ENCODE results near the gene NMNAT3.
A peak's percentile ranks its signal among the peaks of the same experiment; 100 is the strongest.

NMNAT3 gene

DNA sequence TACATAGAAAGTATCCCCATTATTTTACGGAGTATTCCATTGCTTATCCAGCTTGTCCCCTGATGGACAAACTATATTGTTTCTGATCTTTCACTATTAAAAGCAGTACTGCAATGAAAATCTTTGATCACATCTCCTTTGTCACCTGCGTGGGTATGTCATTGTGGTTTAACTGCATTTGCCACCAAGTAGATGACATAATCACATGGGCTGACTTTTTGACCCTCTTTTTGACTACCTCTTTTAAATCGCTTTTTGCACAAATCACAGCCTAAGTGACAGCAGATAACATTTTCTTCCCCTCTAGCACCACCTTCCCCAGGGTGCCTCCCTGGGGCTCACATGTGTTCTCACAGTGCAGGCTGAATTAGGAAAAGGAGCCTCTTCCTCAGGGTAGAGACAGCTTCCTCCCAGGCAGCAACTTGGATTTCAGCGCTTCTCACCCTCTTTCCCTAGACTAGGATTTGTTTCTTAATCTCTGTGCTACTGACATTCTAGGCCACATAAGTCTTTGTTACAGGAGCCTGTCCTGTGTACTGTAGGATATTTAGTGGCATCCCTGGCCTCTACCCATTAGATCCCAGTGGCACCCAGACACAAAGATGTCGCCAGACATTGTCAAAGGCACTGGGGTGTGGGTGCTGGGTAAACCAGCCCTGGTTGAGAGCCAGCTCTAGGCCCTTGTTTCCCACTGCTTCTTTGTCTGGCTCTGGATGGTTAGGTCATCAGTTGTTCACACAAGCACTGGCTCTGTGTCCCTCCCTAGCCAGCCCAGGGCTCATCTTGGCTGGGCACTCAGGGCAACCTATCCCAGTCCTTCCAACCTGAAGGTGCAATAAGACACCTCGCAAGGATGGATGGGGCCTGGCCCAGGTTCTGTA is 136.9 kb downstream of the NMNAT3 start:
- DNase-seq, result peak; percentile 48 to 76

DNA sequence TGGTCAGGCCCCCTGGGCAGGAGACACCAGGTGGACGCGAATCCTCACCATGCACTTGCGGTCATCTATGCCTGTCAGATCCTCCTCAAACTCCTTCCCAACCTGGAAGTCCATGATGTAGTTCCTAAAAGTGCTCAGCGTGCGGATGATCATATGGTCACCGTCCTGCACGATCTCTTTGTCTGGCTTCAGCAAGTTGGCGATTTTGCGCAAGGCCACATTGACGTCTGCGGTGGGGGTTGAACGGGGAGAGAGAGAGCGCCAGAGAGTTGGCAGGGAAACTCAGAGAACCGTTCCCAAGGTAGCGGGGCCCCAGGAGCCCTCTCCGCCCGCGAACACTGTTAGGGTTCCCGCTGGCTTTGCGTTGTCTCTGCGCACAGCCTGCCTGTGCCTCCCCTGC is 139.0 kb downstream of the NMNAT3 start:
- peak; percentile 45 to 72 for DNase-seq

DNA sequence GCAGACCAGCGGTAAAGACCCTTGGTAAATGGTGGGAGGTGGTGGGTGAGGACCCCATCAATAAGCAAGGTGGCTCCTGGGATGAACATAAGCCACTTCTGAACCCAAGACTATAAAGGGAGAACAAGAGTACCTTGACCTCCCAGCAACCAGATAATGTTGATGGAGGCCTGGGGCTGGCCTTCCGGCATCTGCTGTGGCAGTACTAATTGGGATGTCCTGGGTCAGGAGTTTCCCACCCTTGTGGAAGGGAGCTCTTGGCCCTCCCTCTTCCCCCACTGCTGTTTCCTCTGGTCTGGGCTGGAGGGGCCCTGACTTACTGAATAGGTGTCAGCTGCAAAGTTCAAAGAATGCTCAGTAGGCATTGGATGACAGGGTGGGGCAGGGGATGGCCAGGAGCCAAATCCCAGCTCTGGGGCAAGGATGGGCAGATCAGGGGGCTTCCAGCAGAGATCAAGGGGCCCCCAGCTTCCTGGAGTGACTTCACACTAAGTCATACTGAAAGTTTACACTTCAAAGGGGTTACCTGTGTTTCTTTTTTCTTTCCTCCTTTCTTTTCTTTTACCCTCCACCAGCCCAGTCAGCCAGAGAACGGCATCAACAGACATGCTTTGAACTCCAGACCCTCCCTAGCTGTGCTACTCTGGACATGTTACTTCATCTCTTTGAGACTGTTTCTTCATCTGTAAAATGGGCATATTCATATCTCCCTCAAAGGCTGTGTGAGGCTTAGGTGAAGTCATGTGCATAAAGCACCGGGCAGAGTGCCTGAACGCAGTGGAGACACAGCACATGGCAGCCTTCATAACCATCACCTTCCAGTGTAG is 139.8 kb downstream of the NMNAT3 start:
- DNase-seq, result no peak

DNA sequence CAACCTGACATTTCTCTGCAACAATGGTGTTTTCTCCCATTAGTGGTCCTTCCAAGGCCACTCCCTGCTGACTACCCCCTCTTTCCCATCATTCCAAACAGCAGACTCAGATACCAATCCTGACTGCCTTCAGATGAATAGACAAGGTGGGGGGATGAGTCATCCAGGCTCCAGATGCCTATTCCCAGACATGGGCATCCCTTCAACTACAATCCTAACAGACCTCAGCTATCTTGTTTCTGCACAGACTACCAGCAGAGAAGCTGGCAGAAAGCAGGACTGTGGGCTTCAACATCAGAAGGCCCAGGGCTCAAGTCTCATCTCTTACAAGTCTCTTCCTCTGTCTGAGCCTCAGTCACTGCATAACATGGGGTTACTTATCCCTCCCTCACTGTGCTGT is 140.4 kb downstream of the NMNAT3 start:
- DNase-seq, result no peak

DNA sequence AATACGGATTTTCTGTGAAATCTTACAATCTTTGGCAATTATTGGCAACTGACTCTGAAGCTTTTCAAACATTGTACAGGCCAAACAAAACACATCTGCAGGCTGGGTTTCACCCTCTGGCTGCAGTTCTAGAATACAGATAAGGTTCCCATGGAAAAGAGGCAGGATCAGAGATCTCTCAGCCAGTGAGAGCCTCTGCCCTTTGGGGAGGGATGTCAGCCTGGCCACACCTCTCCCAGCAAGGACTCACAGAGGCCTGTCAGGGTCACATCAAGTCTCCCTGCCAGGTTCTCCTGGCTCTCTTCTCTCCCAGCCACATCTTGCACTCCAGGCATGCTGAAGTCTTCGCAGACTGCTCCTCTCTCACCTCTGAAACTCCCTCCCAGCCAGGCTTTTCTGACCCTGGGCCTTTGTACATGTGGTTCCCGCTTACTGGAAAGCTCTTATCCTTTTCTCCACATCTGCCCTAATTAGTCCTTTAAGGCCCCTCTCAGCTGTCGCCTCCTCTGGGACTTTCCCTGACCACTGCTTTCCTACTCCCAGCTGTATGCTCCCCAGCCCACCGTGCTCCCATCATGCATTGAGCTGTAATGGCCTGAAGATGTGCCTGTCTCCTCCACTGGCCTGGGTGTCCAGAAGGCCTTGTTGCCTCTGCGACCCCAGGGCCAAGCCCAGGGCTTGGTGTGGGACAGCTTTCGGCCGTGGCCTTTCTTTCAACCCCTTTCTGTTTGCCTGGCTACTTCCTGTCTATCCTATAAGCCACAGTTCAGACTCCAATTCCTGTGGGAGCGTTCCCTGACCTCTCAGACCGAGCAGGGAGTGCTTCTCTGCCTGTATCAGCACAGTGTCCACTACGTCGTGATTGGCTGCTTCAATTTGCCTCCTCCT is 142.5 kb downstream of the NMNAT3 start:
- DNase-seq, result peak; percentile 57 to 75

DNA sequence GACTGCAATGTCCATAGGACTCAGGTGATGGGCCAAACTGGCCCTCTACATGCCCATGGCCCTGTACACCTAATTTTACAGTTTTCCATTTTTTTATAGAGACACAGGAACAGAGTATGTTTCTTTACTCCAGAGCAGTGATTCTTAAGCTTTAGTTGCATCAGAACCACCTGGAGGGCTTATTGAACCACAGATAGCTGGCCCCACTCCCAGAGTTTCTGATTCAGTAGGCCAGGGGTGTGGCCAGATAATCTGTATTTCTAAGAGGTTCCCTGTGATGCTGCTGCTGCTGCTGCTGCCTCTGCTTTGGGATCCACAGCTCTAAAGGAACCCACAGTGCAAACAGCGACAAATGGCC is 143.3 kb downstream of the NMNAT3 start:
- peak; percentile 95 to 98 for DNase-seq

DNA sequence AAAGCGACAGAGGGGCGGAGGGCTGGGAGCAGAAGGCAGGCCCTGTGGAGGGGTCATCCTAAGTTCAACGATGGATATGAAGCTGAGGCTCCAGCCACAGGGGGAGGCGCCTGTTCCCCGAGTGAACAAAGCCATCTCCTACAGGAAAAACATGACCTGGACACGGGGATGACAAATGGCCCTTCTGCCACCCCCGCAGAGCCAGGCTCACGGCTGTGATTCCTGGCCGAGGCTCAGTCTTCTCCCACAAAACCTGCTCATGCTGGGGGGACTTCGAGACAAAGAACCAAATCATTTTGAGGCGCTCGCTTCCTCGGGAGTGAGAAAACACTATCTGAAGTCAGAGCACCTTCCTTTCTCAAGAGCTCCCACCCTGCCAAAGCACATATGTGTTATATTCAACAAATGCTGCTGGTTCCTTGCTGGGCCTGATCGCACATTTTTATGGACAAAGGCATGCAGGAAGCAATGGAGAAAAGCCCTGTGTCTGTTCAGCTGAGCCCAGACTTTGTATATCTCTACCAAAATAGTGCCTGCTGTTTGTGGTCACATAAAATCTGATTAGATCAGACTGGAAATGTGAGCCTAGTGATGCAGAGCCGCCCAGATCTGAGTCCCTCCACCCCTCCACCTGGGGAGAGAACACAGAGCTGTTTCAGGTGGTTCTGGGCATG is 143.9 kb downstream of the NMNAT3 start:
- DNase-seq, result peak; percentile 92 to 95

DNA sequence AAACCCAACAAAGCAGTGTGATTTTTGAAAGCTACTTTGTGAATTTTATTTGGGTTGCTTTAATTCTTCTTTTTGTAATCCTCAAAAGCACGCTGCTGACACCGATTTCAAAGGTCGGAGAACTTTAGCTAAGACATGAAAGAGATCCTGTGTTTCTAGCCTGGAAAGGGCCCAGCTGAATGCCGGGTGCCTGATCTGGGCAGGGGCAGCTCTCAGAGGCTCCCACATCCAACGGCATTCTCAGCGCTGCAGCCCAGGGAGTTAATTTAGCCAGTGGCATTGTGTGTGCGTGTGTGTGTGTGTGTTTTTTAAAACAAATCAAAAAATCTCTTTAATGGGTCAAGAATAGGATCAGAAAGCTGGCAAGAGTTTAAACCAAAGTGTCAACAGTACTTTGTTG is 144.8 kb downstream of the NMNAT3 start:
- DNase-seq, result peak; percentile 22 to 65

DNA sequence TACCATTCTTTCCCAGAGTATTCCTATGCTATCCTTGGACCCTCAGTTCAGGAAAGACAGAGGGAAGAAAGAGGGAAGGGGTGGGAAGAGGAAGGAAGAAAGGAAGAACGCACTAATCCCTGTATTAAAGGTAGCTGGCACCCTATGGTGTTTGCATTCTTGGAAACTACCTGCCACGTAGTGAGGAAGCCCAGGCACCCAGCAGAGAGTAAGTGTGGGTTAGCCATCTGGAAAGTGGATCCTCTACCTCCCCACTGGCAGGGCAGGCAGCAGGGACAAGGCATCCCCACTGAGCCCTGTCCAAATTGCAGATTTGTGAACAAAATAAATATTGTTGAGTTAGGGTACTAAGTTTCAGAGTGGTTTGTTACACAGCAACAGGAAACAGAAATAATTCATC is 147.1 kb downstream of the NMNAT3 start:
- DNase-seq, result peak; percentile 72 to 89

DNA sequence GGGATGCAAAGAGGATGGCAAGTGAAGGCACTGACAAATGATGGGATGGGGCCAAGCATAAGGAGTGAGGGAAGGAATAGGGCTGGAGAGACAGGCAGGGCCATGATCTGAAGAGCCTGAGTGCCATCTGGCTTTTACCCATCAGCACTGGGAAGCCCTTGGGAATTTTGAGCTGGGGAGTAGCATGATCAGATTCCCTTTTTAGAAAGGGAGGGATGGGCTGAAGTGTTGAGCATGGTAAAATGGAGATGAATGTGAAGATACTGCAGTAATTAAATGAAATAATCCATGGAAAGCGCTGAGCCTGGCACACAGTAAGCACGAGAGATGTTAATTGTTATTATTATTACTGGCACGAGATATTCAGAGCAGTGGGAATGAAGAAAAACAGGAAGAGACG is 148.1 kb downstream of the NMNAT3 start:
- DNase-seq, result no peak

DNA sequence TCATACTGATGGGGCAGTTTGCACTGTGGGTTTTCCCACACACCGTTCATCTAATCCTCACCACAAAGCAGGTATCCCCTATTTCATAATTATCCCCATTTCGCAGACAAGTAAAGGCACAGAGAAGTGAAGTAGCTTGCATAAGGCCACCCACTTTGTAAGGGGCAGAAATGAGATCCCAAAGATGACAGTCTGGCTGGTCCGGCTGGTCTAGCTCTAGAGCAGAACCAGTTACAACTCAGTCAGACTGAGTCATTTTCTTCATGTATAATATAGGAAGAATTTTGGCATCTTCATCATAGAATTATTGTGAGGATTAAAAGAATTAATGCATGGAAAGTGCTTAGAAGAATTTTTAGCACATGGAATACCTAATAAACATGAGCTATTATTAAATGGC is 148.8 kb downstream of the NMNAT3 start:
- no peak for DNase-seq

DNA sequence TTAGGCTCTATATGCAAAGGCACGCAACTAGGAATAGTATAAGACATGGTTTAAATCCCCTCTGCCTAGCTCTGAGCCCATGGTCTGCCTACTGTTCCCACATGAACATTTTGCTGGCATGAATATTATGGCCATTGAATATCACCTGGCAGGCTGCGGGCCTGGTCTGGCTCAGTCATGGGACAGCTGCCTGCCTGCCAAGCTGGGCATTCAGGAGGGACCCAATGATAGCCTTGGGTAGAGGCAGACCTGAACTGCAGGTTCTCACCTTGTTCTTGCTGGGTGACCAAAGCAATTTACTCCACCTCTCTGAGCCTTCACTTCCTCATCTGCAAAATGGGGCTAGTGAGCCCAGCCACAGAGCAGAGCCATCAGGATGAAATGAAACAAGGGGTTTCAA is 149.5 kb downstream of the NMNAT3 start:
- DNase-seq, result no peak

DNA sequence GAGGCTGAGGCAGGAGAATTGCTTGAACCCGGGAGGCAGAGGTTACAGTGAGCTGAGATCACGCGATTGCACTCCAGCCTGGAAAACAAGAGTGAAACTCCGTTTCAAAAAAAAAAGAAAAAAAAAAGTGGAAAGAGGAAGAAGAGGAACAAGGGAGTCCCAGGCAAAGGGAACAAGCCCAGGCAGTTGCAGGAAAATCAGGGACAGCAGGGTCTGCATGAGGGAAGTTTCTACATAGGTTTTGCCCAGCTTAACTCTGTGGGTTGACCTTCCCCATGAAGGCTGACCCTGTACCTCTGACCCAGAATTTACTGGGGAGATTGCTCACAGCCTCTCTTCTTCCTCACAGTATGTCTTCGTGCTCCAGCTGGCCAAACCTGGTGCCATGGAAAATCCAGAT is 150.5 kb downstream of the NMNAT3 start:
- DNase-seq, result no peak

DNA sequence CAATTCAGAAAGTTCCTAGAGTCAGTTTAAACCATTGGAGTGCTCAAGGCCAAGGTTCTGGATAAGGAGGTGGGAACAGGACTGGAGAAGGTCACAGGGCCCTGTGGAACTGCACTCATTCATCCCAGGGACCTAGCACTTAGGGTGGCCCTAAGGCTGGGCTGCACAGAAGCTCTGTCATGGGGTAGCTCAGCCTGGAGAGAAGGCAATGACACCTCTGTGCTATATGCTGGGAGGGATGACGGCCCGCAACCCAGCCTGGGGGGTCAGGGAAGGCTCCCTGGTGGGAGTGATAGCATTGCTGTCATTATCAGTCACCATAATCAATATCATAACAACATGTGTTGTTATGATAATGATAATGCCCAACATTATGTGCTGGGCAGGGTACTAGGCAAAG is 151.6 kb downstream of the NMNAT3 start:
- no peak for DNase-seq

DNA sequence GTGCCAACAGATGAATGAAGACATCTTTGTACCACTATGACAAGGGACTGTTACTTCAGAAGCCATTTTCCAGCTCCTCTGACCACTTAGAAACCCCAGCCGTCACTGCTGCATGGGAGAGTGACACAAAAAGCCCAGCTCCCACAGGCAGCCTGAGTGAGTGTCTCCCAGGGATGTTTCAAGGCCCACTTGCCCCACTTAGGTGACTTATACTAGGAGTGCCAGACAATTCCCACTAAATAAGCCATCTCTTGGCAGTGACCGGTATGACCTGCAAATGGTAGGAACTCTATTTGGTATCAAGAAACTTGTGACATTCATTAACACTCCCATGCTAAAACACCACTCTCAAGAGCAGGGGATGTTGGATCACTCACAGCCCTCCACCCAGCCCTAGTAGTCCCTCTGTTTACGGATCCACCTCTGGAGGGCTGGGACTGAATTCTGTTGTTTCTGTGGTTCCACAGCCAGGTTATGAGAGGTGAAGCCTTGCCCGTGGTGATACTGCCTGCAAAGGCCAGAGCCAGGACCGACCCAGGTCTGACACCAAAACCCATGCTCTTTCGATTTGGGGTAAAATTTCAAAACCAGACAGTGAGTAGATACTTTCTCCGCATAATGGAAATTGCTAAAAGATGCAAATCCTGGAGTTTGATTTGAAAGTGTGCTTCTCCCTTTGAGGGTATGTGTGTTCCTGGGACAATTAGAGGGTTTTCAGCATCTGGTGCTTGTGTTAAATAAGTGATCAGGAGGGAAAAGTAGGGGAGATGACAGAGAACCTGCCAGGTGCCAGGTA is 152.7 kb downstream of the NMNAT3 start:
- no peak for DNase-seq

DNA sequence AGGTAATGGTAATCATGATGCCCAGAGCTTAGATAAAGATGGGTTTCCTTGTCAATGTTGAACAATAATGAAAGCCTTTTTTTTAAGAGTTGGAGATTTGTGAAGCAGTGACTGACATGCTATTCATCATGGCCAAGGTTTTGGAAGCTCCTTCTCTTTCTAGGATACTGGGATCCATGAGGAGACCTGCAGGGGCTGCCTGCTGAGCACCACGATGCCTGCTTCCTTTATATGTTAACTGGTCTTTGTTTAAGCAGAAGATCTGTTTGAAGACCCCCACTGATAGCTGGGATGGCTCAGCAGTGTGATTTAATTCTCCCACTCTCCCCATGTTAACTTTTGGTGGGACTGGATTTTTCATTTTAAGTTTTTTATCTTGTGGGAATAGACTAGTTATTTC is 154.1 kb downstream of the NMNAT3 start:
- DNase-seq, result no peak

DNA sequence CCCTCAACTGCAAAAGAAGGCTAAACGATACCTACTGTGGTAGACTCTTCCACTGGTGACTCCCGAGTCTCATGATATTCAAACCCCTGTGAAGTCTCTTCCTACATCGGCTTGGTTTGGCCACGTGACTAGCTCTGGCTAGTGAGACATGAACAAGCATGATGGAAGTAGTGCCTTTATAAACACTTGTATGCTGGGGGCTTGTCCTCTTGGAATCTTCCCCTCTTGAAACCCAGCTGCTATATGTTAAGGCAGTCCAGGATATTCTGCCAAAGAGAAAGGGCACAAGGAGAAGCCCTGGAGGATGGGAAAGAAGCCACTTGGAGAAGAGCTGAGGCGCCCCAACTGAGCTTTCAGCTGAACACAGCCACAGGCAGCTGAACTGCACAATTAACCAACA is 154.6 kb downstream of the NMNAT3 start:
- DNase-seq, result no peak

DNA sequence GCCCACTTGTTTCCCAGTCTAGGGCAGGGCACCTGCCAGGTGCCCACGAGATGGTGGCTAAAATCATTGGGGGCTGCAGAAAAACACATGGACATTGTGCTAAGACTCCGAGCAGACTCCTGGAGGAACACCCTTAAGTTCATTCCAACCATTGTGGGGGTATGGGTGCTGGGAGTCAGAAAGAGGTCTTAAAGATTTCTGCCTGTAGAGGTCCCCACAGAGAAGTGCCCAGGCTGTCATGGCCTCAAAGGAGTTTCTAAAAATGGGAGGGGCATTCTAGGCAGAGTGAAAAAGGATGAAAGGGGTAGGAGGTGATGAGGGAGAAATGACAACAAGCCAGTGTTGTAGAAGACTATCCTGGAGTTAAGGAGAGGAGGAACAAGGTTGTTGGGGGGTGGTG is 155.4 kb downstream of the NMNAT3 start:
- DNase-seq, result no peak

DNA sequence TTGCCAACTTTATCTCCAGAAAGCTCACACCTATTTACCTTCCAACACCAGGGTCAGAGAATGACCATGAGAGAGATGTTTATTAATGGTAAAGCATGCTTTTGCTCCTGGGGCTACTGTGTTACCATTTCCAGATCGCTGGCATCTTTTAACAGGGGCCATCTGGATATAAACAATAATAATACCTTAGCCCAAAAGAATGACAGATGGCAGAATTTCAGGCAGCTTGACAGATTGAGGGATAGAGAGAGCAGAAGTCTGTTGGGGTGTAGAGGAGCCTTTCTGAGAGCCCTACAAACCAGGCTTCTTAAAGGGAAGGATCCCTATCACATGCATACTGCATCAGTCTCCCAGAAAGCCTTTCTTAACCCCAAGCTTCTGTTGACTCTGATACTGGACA is 156.0 kb downstream of the NMNAT3 start:
- DNase-seq, result no peak

DNA sequence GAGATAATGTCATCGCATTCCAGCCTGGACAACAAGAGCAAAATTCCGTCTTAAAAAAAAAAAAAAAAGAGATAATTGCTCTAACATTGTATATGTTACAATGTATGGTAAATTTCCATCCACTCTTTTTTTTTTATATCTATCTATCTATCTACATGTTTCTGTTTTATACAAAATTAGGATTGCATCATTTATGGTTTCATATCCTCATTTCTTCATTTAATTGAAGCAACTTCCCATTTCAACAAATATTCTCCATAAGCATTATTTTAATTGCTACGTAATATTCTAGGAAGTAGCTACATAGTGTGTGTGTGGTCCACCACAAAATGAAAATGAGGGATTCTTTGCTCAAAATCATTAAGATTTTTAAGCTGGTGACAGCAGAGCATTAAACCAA is 156.6 kb downstream of the NMNAT3 start:
- DNase-seq, result no peak

DNA sequence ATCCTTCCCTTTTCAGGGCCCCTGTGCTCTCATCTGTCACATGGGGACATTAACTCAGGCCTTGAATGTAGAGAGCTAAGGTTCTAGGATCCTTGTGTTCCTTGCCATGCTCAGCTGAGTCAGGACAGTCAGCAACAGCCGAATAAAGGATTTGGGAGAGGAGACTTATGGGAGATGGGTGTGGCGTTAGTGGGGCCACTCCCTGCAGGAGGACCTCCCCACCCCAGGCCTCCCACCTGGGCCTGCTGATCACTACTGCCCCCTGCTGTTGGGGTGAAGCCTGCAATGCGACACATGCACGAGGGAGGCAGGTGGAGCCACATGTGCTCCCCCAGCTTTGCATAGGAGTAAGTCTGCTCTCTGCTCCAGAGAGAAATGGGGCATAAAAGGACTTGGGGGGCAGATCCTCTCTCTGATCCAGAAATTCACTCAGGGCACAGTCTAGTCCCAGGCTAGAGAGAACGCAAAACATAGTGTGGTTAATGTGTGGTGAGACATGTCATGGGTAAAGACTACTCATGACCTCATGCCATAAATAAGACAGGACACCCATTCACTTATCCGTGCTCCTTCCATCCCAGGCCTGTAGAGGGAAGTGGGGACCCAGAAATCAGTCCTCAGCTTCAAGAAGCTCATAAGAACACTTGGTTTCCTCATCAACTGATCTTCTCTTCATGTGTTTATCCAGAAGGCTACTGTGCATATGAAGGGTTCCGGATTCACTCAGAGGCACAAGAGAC is 157.6 kb downstream of the NMNAT3 start:
- DNase-seq, result peak in 1 of 2 experiments; percentile 28
